HG03558 (cell line): ENCODE results near the gene RARA.

ENCODE experiments used
- ATAC-seq: cut with Tn5 transposase; IDR thresholded peaks from one replicate; pipeline ENCODE4 v1.9.1; 2021; ENCODE audit warnings: moderate number of reproducible peaks; ENCODE audit not compliant: unreplicated experiment; ENCODE audit errors: extremely low read depth

The RARA gene

DNA sequence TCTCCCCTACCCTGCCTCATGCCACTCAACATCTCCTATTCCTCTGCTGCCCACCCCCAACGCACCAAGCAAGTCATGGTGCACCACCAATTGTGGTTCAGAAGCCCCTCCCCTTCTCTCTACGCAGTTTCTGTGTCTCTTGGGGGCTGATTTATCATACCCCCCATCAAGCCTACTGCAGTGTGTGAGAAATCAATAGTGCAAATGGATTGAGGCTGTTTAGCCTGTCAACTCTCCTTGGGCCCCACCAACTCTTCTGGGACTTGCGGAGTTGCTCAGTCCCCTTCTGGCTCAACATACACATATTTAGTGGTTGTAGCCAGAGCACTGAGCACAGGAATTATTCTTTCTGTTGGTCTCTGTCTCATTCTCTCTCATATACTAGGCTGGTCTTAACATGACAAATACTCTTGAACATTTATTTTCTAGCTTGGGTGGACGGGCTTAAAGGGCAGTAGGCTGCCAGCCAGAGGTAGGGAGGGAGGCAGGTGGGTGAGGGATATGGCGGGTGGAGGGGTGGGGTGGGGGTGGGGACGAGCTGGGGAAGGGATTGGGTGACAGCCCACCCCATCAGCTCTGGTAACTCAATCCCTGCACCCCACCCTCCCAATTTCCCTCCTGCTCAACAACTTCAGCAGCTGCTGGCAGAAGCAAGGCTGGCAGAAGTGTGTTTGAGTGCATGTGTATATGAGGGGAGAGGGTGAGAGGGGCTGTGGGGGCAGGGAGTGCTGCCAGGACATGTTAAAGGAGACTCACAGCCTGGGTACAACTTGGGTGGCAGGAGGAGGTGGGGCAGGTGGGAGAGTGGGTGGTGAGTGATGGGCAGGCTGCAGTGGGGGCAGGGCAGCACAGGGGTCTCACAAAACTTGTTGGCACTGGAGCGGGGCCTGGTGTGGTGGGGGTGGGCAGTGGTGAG is 4.9 kb downstream of the RARA start:
- ATAC-seq = no peak

- ATAC-seq = no peak
Measured at GRCh38 chr17:40314584-40314956, 5.6 kb downstream of the RARA start.

DNA sequence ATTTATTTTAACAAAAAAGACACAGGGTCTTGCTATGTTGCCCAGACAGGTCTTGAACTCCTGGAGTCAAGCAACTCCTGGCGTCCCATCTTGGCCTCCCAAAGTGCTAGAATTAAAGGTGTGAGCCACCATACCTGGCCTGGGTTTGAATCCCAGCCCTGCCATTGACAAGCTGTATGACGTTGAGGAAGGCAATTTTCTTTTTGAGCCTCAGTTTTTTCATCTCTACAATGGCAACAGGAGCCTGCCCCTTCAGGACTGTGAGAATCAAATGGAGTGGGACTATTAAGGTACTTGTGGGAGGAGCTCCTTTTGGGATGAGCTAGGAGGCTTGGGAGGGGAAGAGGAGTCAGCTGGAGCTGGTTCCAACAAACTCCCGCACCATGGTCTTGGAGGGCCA is 6.2 kb downstream of the RARA start:
- ATAC-seq = no peak

- ATAC-seq = no peak
Measured at GRCh38 chr17:40315678-40316570, 6.9 kb downstream of the RARA start.

- no peak for ATAC-seq
Measured at GRCh38 chr17:40316571-40317344, 7.8 kb downstream of the RARA start.

GRCh38 chr17:40317345-40317873 is 8.4 kb downstream of the RARA start:
- no peak for ATAC-seq

DNA sequence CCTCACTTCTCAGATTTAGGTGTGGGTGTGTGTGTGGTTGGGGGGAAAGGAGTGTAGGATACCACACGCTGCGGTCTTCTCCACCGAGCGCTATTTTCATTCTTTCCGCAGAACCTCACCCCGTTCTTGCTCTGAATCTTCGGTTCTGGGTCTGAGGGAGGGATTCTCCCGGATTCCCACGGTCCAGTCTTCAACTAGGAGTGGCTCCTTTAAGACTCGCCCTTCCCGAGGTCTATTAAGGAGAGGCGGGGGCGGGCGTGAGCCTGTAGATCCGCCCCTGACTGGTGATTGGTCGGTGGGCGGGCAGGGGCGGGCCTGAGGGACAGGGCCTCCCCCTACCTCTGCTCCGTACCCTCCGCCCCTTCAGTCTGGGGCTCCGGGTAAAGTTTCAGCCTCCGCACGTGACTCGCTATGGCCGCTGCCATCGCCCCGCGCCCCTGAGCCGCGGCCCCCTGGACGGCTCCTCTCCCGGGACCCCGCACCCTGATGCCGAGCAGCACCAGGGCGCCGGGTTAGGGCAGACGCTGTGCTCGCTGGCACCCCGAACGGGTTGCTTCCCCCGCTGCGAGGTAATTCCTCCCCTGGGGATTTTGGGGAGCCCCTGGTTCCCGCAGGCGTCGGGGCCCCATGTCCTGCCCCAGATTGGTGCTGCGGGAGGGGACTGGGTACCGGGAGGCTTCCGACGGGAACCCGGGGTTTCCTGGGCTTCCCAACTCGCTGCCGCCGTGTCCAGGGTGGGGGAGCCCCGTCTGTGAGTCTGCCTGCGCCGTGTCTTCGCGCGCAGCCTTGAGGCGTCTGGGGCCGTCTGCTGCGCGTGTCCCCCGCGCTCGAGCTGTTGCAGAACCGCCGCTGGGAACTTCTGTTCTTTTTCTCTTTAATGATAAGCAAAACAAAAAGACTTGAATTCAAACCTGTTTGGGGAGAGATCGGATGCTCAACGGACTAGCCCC is 9.2 kb downstream of the RARA start:
- ATAC-seq = no peak

GRCh38 chr17:40318830-40319391 is 9.9 kb downstream of the RARA start:
- no peak for ATAC-seq

DNA sequence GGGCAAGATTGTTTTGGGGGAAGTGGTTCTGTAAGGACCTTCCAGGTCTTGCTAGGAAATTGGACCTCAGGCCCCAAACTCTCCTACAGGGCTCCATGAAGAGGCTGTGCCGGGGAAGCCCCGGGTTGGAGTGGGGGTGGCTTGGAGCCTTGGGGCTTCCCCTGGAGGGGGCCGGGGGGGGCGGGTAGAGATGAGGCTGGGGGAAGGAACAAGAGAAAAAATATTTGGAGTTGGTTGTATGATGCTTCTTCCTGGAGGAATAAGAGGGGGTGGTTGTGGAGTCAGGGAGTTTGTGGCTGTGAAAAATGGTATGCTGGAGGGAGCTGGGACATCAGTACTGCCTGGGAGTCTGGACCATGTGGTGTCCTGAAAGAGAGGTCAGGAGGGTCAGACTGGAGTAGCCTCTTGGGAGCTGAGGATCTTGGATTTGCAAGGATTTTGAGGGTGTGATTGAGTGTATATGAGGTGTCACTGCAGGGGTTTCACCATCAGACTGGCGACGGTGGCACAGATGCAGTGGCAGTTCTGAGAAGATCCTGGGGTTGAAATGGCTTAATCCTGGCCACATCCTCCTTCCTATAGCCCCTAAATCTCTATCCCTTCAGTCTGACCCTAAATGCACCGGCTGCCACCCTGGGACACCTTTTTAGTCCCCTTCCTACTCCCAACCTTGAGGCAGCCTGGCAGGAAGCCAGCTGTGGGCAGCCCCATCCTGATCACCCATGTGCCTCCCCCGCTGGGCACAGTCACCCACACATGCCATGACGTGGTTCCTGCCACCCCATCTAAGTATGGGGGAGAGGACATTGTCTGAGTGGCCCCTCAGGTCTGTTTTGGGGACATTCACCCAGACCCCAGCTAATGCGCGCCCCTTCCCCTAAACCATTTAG is 10.9 kb downstream of the RARA start:
- ATAC-seq = no peak

DNA sequence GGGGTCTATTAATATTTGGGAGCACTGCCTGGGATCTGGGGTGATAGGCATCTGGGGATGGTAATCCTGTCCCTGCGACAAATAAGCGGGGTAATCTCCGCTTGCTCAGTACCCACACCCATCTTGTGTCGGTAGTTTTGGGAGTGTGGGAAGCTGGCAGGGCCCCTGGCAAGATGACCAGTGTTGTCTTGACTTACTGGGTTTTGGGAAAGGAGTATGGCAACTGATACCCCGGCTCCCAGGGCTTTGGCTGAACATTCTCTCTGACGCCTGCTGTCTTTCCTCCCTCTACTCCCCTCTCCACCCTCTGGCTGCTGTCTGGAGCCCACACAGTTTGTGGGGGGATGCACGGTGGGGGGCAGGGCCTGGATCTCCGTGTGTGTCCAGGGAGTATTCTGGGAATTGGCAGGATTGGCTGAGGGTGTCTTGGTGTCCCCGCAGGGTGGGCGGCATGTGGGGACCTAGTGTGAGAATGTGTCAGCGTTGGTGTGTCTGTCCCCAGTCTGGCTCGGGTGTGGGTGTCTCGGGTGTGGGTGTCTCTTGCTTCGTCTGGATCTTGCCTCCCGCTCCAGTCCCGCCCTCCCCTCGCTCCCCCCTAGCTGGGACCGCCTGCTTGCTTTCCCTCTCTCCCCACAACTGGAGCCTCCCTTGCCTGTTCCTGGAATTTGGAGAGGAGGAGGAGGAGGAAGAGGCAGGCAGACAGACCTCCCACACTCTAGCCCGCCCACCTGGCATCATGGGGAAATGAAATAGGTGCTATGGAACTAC is 12.0 kb downstream of the RARA start:
- no peak for ATAC-seq

DNA sequence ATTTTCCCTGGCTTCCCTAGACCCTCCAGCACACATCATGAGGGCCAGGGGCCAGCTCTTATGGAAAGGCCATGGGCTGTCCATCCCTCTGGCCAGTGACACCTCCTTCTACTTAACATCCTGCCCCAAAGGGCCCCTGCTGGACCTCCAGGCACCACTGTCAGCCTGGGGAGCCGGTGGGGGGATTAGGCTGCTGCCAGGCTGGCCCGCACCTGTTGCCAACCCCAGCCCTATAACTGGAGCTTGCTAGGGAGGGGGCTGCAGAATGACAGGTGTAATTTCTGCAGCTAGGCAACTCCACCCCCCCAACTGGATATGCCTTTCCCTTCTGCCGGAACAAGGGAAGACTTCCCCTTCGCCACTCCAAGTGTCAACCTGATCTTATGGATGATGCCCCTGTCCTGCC is 12.5 kb downstream of the RARA start:
- ATAC-seq = no peak

- ATAC-seq = no peak
Measured at GRCh38 chr17:40321961-40322357, 13.0 kb downstream of the RARA start.

- ATAC-seq = no peak
Measured at GRCh38 chr17:40322358-40323315, 13.7 kb downstream of the RARA start.

DNA sequence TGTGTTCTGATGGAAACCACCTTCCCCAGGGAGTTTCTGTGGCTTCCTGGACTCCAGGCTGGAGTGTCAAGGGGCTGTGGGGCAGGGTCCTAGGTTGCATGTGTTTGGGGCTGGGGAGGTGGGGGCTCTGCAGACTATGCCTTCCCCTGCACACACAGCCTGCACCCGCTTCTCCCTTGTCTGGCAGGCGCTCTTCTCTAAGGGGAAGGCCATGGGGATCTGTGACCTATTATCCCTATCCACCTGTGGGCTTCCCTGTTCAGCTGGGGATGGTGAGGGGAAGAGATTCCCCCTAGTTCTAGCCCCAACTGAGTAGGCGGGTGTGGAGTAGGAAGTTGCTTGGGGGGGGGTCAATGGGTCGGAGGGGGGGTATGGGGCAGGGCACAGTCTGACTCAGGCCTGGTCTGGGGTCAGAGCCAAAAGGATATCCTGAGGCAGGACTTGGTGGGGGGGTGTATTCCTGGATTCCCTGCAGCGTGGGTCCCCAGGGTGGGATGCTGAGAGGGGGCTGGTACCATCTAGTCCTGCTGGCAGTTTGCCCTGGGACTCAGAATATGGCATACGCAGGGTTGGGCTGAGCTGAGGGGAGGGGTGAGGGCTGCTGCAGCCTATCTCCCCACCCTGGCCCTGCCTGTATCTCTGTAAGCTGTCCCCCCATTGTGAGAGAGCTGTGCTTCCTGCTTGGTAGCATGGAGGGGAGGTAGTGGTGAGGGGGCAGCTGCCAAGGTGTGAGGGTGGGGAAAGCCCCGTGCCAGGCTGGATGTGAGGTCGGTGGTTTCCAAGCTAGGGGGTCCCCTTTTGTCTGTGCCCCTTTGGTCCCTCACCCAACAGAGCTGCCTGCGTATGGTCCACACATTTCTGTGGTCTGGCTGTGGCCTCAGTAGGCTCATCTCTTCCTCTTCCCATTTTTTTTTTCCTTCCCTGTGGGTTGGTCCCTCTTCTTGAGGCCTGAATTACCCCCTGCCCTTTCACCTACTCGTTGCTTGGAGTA is 14.7 kb downstream of the RARA start:
- ATAC-seq = no peak
